K562 (cell line): Measurements from ENCODE around the gene DPH2.

Experiments used
- CHD7 ChIP-seq: fragments of 200-600 bp; sonication (generic); IDR thresholded peaks from one replicate; pipeline ENCODE4 v1.6.1; 2012; ENCODE audit warnings: mild to moderate bottlenecking, low read depth, low read length, inconsistent platforms
- MAX ChIP-seq: sonication (generic); formaldehyde crosslinking; IDR thresholded peaks from 2 replicates; pipeline ENCODE4 v1.9.0; 2022; ENCODE audit warnings: mild to moderate bottlenecking, missing genetic modification reagents
- ZBTB26 ChIP-seq: fragments of 450-650 bp; formaldehyde crosslinking; IDR thresholded peaks from 2 replicates; pipeline ENCODE4 v1.4.0; 2022; ENCODE audit warnings: missing genetic modification characterization

GRCh38 chr1:43980255-43981134 is 10.7 kb downstream of the DPH2 start:
- TF ChIP-seq MAX (CRISPR knock-in tag): no peak
- TF ChIP-seq ZBTB26 (CRISPR knock-in tag): no peak
- TF ChIP-seq CHD7: no peak
